Type B pancreatic cell (in vitro differentiated cells): ENCODE results near the gene RETREG3. TPM values are rescaled to one million over a fixed set of nuclear protein-coding genes. Genes with fewer than 3 reads are reported as not detected.

Experiments used
- DNase-seq: peaks from one replicate; pipeline ENCODE4 v3.0.0; 2021; ENCODE audit warnings: mixed read lengths; ENCODE audit not compliant: unreplicated experiment; ENCODE audit errors: extremely low spot score
- H3K27ac Mint-ChIP-seq: 2 replicates; pipeline ENCODE4 v1.8.0; 2021; ENCODE audit warnings: mild to moderate bottlenecking, mixed read lengths
- H3K27me3 Mint-ChIP-seq: 2 replicates; pipeline ENCODE4 v1.8.0; 2021; ENCODE audit warnings: mixed read lengths
- H3K36me3 Mint-ChIP-seq: 2 replicates; pipeline ENCODE4 v1.8.0; 2021; ENCODE audit warnings: mixed read lengths
- H3K4me1 Mint-ChIP-seq: one replicate; pipeline ENCODE4 v1.8.0; 2021; ENCODE audit warnings: mixed read lengths; ENCODE audit not compliant: unreplicated experiment
- H3K4me3 Mint-ChIP-seq: 2 replicates; pipeline ENCODE4 v1.8.0; 2021; ENCODE audit warnings: mild to moderate bottlenecking, mixed read lengths
- H3K9me3 Mint-ChIP-seq: 2 replicates; pipeline ENCODE4 v1.8.0; 2021; ENCODE audit warnings: mixed read lengths
- CTCF ChIP-seq: fragments of 200-600 bp; sonication (generic); conservative IDR thresholded peaks from 2 replicates; pipeline ENCODE4 v1.5.0; 2021; ENCODE audit warnings: antibody characterized with exemption, mild to moderate bottlenecking
- long read RNA-seq: library from polyadenylated mRNA; unstranded; transcript quantifications from one replicate; pipeline ENCODE4 v2.0.0, GENCODE V29; 2020
- total RNA-seq: library from RNA; stranded (reverse); gene quantifications from 2 replicates; pipeline ENCODE4 v1.2.1, GENCODE V29; 2021; ENCODE audit warnings: low replicate concordance

The RETREG3 gene, protein sequence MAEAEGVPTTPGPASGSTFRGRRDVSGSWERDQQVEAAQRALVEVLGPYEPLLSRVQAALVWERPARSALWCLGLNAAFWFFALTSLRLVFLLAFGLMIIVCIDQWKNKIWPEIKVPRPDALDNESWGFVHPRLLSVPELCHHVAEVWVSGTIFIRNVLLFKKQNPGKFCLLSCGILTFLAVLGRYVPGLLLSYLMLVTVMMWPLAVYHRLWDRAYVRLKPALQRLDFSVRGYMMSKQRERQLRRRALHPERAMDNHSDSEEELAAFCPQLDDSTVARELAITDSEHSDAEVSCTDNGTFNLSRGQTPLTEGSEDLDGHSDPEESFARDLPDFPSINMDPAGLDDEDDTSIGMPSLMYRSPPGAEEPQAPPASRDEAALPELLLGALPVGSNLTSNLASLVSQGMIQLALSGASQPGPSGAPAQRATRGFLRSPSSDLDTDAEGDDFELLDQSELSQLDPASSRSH
- total RNA-seq, result 62.9 and 82.6 TPM in 2 replicates
- long read RNA-seq, transcript RETREG3-201 (9 exons, 3,759 nt), result major isoform, 74 of 121 reads
- long read RNA-seq, partial matches to known transcripts, result 12 of 121 reads
- long read RNA-seq, other reads (novel, unspliced or antisense), result 33 of 121 reads

- H3K4me3 Mint-ChIP-seq, result peak within 1 kb of the TSS; percentile 100
- peaks cover 9% of the 10 kb centered on the region for H3K4me1 Mint-ChIP-seq
- H3K27ac Mint-ChIP-seq, result peak within 1 kb of the TSS; percentile 81
- peak; percentile 100 for DNase-seq
- H3K36me3 Mint-ChIP-seq, result peaks cover 6% of the 10 kb centered on the region
- peak; percentile 53 for TF ChIP-seq CTCF
- no peaks in the 10 kb centered on the region for H3K27me3 Mint-ChIP-seq
- no peaks in the 10 kb centered on the region for H3K9me3 Mint-ChIP-seq
These were observed at the start of gene RETREG3, which contains the start of gene TUBG1 for GRCh38 chr17:42609182-42609813. Gene RETREG3, minus strand, starts transcription at chr17:42609374. Its CDS starts 50 bp downstream, at chr17:42609324. Gene TUBG1, plus strand, starts transcription at chr17:42609683. Its CDS starts 55 bp downstream, at chr17:42609738.

DNA sequence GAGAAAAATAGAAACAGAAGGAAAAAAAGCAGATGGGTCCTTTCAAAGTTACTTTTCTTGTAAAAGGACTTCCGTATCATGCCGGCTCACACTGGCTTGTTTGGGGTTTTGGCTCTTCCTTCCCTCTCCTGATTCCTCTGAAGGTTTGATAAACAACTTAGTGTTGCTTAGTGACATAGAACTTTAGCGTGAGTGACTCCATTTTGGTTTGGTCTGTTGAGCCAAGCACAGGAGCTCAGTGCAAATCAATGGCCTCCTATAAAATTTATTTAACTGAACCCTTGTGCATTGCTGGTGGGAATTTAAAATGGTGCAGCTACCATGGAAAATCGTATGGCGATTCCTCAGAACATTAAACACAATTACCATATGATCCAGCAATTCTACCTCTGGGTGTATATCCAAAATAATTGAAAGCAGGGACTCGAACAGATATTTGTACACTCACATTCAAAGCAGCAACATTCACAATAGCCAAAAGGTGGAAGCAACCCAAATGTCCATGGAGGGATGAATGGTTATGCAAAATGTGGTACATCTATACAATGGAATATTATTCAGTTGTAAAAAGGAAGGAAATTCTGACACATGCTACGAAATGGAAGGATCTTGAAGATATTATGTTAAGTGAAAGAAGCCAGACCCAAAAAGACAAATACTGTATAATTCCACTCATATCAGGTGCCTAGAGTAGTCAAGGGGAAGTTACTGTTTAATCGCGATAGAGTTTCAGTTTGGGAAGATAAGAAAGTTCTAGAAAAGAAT lies 48.8 kb upstream of the RETREG3 start:
- no peak for DNase-seq
- H3K27me3 Mint-ChIP-seq, result peaks cover 5% of the 10 kb centered on the region
- H3K4me3 Mint-ChIP-seq, result peak overlapping the region; percentile 66
- TF ChIP-seq CTCF, result no peak
- no peaks in the 10 kb centered on the region for H3K36me3 Mint-ChIP-seq
- H3K4me1 Mint-ChIP-seq, result peaks cover 23% of the 10 kb centered on the region
- no peak overlapping the region for H3K27ac Mint-ChIP-seq
- peaks cover 6% of the 10 kb centered on the region for H3K9me3 Mint-ChIP-seq

DNA sequence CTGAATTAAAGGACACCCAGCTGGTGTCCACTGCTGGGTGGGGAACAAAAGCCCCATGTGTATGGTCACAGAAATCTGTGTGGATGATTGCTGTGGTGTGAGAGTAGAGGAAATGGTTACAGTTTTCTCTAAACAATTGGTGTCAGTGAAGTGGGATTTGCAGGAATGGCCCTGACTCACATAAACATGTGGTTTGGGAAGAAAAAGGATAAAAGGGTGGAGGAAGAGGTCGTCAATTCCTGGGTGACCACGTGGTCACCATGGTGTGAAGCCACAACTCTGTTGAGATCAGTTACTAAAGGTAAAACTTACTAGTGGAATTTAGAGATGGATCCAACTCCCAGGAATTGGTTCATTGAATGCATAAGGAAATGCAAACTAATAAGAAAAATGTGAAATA lies 46.4 kb upstream of the RETREG3 start:
- Mint-ChIP-seq H3K4me3 (no peak overlapping the region), H3K36me3 (no peaks in the 10 kb centered on the region), H3K4me1 (peaks cover 21% of the 10 kb centered on the region), H3K27ac (no peak overlapping the region), H3K27me3 (peaks cover 5% of the 10 kb centered on the region), H3K9me3 (peaks cover 6% of the 10 kb centered on the region)
- no peak for DNase-seq
- no peak for TF ChIP-seq CTCF

DNA sequence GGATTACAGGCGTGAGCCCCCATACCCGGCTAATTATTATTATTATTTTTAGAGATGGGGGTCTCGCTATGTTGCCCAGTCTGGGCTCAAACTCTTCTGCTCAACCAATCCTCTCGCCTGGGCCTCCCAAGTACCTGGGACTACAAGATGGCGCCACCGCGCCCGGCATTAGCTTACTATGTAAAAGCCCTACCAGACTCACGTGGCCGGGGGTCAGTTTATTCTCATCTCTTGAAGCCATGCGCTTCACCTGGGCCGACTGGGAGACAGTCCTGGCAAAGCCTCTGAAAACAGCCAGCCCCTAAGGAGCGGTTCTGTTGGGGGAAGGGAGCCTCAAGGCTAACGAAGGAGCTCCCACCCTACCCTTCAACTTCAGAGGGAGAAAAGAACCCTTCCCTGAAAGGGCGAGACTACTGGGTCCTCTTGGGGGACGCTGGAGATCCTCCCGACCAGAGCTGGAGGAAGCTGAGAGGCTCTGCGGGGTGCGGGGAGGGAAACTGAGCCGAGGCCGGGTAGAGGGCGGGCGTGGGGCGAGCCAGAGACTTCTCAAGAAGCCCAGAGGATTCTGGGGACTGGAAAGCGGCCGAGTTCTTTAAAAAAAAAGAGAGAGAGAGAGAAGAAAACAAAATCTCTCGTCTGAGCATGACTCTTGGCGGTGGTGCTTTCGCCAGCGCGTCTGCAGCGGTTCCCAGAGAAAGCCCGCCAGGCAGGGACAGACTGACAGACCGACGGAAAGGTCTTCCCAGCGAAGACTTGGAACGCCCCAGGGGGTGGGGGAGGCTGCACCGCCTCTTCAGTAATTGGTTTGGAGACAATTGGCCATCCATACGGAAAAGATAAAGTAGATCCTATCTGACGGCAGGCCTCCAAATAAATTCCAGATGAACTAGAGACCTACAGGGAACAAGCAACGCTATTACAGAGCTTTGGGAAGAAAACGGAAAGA lies 44.3 kb upstream of the RETREG3 start:
- Mint-ChIP-seq H3K4me3 (peak overlapping the region; percentile 76), H3K4me1 (peaks cover 11% of the 10 kb centered on the region), H3K9me3 (peaks cover 5% of the 10 kb centered on the region), H3K27ac (peak overlapping the region; percentile 45), H3K36me3 (no peaks in the 10 kb centered on the region), H3K27me3 (peaks cover 5% of the 10 kb centered on the region)
- TF ChIP-seq CTCF, result no peak
- DNase-seq, result no peak
